Right hindlimb (tissue), 1 donor: Measurements from ENCODE around the gene EIF3J.
"Not testable (repeated sequence)": the region's sequence is repeated elsewhere in the genome, so short reads cannot be mapped to it uniquely, and the experiment has no call there.

ENCODE experiments used
- DNase-seq: peaks from one replicate; pipeline ENCODE4 v3.0.0-alpha.2; 2018

Gene EIF3J, protein sequence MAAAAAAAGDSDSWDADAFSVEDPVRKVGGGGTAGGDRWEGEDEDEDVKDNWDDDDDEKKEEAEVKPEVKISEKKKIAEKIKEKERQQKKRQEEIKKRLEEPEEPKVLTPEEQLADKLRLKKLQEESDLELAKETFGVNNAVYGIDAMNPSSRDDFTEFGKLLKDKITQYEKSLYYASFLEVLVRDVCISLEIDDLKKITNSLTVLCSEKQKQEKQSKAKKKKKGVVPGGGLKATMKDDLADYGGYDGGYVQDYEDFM

DNA sequence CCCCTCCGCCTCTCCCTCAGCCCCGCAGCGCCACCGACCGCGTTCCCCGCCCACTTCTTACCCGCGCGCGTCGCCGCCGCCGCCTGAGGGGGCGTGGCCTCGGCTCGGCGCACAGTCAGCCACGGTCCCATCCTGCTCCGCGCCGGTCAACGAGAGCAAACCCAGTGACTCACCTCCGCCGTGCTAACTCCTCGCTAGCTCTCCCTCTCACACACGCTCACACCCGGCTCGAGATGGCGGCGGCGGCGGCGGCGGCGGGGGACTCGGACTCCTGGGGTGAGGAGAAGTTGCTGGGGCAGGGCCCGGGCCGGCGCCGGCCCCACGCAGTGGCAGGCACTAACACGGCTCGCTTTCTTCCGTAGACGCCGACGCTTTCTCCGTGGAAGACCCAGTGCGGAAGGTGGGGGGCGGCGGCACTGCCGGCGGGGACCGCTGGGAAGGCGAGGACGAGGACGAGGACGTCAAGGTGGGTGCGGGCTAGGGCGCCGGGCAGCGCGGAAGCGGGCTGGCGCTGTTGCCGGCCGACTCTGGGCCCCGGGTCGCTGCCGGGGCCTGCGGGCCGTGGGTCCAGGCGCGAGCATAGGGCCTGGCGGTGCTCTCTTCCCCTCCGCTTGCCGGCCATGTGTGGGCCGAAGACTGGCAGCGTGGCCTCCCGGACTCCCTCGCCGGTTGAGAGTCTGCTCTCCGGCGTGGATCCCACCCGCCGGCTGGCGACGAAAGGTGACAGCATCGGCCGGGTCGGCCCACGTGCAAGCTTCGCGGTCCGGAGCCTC lies at the start of gene EIF3J:
TSS of gene EIF3J (plus strand) at position 186 of the 773 bp plus-strand sequence. CDS start at position 234, 48 bp downstream.
- peak; percentile 98 for DNase-seq

DNA sequence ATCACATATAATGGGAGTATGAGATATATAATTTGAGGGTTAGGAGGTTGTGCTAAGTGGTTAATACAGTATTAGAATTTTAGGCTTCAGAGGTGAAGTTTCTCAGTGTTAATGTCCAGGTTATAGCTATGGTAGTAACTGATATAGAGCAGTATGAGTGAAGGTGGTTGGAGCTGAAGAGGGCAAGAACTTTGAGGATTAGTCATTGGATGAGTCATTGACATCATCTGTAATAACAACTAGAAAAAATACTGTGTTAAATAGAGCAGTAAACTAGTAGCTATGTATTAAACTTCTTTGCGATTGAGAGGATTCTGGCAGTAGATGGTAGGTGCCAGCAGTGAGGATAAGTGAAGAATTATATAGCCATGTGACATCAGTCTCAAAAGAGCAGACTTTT lies 47.5 kb upstream of the EIF3J start:
- no peak for DNase-seq

DNA sequence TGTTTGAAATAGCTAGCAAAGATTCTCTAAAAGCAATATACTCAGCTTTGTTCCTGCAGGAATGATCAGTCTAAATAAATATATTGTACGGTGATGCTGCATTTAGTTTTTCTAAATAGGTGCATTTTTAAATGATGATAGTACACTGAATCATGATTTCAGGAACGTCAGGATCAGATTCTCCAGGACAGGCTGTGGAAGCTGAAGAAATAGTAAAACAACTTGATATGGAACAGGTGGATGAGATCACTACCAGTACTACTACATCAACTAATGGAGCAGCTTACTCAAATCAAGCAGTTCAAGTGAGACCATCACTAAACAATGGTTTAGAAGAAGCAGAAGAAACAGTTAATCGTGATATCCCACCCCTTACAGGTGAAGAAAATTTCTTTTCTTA lies 46.3 kb upstream of the EIF3J start:
- no peak for DNase-seq

DNA sequence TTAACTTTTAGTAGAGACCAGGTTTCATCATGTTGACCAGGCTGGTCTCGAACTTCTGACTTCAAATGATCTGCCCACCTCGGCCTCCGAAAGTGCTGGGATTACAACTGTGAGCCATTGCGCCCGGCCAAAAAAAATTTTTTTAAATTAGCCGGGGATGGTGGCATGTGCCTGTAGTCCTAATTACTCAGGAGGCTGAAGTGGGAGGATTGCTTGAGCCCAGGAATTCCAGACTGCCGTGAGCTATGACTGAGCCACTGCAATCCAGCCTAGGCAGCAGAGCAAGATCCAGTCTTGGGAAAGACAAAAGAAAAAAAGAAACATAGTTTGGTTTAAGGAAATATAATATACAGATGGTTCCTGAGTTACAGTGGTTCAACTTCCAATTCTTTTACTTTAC lies 44.9 kb upstream of the EIF3J start:
- DNase-seq: no peak

DNA sequence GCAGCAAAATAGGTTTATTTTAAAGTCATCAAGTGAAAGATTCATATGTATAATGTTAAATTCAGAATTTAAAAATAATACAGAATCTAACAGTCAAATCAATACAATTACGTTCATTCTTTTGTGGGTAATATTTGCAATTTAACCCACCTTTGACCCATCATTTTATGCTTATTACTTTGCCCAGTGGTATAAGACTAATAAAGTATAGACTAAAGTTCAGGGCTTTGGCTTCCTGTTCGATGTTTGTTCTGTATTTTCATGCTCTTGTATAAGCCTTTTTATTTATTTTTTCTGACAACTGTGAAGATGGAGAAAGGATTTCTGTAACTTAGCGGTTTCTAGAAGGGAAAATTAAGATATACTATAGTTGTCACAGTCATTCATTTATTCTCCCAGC lies 44.3 kb upstream of the EIF3J start:
- DNase-seq: no peak

DNA sequence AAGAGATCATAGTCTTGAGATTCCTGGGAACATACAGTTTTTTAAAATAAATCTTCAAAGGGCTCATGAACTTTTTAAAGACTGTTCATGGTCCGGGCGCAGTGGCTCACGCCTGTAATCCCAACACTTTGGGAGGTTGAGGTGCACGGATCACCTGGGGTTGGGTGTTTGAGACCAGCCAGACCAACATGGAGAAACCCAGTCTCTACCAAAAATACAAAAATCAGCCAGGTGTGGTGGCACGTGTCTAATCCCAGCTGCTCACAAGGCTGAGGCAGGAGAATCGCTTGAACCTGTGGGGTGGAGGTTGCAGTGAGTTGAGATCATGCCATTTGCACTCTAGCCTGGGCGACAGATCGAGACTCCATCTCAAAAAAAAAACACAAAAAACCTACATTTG lies 41.4 kb upstream of the EIF3J start:
- DNase-seq: no peak

DNA sequence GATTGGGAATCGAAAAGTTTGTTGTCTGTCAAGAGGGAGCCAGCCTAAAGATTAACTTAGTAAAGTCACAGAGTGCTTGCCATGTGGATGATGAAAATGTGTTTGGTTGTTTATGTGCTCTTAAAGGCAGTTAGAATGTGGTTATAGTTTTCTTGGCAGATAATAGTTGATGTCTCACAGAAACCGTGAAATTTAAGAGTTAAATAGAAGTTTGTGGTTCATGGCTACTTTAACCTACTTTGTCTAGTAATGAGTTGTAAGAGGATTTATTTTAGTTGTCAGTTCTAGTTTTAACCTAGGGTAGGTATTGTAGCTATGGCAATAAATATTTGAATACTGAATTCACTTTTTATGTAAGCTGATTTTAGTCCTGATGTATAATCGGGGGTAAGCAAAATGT lies 36.4 kb upstream of the EIF3J start:
- DNase-seq: no peak

DNA sequence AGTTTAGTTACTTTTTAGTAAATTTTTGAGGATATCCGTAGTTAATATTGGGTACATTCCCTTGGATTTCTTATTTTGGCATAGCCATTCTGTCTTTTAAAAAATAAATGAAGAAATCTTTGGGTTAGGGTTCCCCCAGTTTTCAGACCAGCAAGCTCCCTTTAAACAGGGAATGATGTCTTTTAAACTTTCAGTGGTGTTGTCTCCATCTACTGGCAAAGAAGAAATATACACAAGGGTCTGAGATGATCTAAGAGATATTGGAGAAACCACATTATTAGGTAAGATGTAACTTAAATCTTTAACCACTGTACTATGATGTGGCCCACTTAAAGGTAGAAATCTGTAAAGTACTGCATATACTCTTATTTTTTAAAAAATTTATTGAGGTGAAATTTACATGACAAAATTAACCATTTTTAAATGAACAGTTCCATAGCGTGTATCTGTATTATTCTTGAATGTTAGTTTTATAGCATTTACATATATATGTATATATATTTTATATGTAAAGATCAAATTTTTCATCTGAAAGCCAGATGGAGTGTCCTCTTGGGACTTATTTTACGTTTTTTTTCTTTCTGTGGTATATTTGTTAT lies 35.1 kb upstream of the EIF3J start:
- DNase-seq: no peak

DNA sequence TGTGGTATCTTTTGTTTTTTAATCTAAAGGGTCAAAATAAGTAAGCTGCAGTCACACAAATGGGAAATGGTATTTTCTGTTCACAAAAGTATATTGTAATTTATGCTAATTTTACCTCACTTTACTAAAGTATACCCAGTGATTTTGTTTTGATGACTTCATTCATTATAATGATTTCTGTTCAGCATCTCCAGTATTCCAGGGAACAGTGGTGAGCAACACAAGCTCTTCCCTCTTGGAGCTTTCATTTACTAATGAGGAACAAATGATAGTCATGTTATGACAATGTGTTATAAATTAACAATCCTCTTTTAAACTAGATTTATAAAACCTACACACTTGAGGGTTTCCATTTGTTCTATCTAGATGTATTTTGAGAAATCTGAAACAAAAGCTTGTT lies 20.5 kb upstream of the EIF3J start:
- DNase-seq: no peak

DNA sequence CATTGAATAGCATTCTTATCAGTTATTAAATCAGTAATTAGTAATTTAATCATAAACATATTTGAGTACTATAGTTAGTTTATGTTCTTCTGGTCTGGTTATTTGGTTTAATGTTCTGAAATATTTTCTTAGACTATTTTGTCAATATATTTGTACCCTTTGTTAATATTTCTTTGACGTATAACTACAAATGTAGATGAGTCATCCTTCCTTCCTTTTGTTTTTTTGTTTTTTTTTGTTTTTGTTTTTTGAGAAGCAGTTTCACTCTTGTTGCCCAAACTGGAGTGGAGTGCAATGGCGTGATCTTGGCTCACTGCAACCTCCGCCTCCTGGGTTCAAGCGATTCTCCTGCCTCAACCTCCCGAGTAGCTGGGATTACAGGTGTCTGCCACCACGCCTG lies 17.4 kb upstream of the EIF3J start:
- DNase-seq: no peak

DNA sequence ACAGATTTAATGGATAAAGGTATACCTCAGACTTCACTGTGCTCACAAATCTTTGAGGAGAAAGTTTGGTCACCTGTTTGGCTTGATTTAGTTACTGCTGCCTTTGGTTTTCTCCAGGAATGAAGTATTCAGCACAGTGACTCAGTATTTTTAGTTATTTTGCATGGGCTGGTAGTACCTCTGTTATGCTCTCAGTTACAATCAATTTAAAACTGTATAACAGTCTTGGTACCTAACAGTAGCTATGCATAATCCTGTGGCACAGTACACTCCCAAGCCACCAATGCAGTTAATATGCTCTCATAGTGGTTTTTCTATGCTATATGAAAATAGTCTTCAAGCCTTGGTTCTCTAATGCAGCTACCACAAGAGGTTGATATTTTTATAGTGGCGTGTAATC lies 11.9 kb upstream of the EIF3J start:
- no peak for DNase-seq

DNA sequence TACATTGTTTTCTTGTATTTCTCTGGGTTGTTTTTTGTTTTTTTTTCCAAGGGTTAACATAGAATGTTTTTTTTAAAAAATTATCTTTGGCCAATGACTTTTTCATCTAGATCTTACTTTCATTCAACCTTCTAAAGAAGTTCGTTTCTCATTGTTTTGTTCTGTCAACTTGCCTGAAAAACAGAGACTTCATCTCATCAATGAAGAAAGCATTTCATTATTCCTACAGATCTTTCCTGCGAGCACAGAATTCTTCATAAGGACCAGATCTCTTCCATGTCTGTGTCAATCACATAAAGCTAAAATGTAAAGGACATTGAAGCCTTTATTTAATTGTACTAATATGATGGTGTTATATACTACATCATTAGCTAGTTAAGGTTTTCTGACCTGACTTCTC lies 9.7 kb upstream of the EIF3J start:
- DNase-seq: no peak

DNA sequence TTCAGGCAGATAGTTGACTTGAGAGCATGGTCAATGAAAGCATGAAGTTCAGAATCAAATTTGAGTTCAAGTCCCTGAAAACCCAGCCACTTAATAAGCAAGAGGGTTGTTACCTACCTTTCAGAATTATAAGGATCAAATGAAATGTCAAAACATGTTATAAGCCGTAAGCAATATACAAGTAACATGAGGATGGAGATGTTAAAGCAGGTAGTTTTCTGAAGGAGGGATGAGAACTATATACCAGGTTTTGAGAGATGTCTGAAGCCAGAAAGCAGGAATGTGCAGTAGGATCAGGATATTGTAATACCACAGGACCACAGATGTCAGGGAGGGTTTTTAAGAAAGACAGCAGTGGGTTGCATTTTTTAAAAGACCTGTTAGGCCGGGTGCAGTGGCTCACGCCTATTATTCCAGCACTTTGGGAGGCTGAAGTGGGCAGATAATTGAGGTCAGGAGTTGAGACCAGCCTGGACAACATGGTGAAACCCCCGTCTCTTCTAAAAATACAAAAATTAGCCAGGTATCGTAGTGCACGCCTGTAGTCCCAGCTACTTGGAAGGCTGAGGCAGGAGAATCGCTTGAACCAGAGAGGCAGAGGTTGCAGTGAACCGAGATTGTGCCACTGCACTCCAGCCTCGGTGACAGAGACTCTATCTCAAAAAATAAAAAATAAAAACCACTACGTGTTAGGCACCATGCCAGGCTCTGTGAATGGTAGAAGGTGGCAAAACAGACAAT lies 6.9 kb upstream of the EIF3J start:
- no peak for DNase-seq

DNA sequence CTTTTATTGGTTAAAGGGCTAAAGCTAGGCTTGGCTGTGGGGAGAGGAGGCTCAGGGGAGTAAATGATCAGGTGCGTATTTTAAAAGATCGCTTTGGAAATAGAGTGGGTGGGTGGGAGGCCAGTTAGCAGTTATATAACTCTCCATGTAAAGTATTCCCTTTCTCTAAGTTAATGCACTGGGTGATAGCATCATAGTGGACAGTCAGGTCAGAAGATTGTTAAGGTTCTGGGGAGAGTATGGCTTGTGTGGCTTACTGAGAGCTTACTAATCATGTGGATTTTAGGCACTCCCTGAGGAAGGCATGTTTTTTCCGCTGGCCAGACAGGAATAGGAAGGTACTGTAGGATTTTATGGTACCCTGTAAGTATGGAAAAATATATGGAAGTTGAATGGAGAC lies 6.3 kb upstream of the EIF3J start:
- no peak for DNase-seq

DNA sequence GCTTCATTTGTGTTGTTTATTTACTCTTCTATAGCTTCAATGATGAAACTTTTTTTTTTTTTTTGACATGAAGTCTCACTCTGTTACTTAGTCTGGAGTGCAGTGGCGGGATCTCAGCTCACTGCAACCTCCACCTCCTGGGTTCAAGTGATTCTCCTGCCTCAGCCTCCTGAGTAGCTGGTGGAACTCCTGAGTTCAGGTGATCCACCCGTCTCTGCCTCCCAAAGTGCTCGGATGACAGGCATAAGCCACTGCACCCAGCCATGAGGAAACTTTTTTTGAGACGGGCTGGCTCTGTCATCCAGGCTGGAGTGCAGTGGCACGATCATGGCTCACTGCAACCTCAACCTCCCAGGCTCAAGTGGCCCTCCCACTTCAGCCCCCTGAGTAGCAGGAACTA lies 4.7 kb upstream of the EIF3J start:
- not testable (repeated sequence) for DNase-seq

DNA sequence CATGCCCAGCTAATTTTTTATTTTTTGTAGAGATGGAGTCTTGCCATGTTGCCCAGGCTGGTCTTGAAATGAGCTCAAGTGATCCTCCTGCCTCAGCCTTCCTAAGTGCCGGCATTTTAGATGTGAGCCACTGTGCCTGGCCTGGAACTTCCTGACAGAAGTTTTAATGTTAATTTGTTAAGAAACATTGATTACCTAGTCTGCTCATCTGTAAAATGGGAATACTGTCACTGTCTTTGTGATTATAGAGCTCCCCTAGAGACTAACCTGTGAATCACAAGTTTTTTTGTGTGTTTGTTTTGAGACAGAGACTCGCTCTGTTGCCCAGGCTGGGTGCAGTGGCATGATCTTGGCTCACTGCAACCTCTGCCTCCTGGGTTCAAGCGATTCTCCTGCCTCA lies 4.3 kb upstream of the EIF3J start:
- DNase-seq: no peak

DNA sequence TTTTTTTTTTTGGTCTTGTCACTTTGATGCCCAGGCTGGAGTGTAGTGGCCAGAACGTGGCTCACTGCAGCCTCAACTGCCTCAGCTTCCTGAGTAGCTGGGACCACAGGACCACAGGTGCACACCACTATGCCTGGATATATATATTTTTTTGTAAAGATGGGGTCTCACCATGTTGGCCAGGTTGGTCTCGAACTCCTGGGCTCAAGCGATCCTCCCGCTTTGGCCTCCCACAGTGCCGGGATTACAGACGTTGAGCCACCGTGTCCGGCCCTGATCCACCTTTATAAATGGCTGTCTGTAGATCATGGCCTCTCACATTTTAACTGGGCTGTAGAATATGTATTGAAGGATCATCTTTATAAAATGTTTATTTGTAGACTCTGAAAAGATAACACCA lies 1.9 kb upstream of the EIF3J start:
- no peak for DNase-seq

DNA sequence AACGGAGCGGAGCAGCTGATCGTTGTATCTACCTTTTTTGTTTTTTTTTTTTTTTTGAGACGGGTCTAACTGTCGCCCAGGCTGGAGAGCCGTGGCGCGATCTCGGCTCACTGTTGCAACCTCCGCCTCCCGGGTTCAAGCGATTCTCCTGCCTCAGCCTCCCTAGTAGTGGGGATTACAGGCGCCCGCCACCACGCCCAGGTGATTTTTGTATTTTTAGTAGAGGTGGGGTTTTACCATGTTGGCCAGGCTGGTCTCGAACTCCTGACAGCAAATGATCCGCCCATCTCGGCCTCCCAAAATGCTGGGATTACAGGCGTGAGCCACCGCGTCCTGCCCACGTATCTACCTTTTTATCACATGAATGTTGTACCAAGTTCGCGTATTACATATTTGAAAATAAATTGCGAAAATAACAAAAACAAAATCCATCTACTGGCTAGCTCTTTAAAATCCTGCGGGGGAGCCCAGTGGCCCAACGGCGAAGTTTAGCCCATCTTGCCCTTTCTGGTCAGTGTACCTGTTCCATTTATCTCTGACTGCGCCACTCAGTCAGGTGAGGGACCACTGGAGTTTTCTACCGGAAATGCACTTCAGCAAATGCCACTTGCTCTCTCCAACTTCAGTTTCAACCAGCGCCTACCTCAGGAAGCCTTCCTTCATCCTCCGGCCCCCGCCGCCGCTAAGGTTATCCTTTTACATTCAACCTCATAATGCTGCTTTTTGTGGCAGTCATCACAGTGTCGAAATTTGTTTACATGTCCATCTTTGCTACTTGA lies 1.2 kb upstream of the EIF3J start:
- DNase-seq: peak; percentile 21

DNA sequence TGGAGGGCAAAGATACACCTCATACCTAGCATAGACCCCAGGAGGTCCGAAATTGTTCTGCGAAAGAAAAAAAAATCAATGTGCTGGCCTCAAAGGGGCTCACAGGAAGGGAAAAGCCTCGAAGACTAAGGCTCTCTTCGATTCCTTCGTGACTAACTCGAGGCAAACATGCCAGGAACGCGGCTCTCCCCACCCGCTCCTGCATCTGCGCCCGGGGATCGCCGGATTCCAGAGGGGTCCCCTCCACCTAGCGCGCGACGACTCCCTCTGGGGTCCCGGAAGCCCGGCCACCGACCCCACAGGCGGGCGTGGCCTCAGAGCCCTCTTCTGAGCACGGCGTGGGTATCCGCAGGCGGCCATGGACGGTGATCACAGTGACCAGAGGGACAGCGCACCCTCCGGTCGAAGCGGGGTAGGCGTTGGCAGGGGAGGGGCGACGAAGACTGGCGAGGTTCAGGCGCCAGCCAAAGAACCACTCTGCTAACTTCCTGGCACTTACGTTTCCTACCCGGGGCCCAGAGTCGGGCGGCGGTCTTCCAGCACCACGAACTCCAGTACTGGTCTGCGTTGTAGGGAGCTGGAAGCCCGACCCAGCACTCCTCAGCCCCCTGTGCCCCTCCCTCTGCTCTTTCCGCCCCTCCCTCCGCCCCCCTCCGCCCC lies 515 bp upstream of the EIF3J start:
- no peak for DNase-seq

DNA sequence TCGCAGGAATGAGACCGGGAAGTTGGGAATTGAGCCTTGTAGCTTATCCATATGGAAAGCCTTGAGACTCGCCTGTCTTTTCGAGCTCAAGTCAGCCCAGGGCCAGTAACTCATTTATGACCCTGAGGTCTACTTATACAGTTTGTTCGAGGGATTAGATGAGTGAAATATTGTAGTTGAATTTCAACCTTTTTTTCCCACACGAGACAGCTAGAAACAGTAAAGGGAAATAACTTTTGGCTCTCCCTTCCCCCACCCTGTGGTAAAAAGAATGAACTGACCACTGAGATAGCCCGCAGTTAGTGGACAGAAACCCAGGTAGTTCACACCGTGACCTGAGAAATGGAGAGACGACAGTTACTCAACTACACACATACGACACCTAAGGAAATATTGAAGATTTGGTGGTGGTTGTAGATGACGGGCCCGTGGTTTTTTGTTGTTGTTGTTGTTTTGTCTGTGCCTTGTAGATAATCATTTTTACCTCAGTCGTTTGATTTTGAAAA lies 841 bp downstream of the EIF3J start:
- no peak for DNase-seq

DNA sequence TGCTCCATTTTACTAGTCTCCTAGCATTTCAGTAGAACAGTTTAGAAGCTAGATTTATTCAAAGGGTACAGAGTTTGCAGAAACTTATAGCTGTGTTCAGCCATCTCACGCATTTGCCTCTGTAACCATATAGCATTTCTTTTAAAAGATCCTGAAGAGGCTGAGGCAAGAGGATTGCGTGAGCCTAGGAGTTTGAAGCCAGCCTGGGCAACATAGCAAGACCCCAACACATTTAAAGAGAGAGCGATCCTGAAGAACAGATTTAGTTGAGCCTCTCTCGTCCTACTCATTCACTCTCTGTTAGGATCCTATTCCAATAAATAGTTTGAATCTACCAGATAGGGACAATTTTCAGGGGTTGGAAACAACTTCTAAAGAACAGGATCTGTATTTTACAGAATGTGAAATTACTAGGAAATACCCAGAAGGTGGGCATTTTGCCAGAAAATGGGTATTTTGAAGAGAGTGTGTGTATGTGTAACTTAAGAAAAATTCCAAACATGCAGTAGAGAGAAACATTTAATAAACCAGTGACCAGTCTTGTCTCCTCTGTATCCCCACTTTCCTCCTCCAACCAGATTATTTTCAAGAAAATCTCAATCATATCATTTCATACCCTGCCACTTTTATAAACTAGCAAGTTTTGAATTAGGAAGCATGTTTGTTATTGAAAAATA lies 4.5 kb downstream of the EIF3J start:
- no peak for DNase-seq
